Activated CD4-positive, alpha-beta T cell treated with anti-CD3 and anti-CD28 coated beads, Interleukin-2, amount 50 U/mL, for 48 hours (primary cell): ENCODE measurements around the gene CNTNAP5.

ENCODE experiments used
- DNase-seq, 2 experiments: peaks; one replicate each; pipeline ENCODE4 v3.0.0-alpha.2; 2020

CNTNAP5 gene

DNA sequence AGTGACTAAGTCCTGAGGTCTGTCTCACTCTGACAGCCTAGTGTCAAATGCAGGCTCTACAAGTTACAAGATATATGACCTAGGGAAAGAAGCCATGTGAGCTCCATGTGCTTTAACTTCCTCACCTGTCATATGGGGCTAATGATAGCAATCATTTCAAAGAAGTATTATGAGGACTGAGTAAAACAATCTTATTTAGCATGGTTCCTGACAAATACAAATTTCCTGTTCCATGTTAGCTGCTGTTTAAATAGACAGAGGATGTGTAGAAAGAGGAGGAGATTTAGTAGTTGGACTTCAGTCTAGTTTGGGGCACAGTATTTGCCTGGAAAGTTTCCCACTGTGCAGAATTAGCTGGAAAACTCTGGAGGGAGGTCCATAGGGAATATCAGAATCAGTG lies 545.8 kb downstream of the CNTNAP5 start:
- DNase-seq: no peak

DNA sequence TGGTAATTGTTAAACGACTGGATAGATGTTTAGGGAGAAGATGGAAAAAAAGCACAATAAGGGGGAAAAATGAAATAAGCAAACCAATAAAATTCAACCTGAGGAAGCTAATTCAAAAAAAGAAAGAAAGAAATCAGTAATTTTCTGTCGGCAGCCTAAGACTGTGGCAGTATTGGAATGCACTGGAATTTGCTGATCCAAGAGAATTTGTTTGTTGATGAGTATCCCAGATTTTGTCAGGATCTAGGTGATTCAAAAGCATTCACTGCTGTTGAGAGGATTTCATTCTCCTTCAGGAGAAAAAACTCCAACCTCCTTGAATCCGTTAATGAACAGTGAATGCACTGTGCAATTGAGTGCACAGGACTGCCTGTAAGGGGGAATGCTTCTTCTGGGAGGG lies 546.7 kb downstream of the CNTNAP5 start:
- DNase-seq: no peak

DNA sequence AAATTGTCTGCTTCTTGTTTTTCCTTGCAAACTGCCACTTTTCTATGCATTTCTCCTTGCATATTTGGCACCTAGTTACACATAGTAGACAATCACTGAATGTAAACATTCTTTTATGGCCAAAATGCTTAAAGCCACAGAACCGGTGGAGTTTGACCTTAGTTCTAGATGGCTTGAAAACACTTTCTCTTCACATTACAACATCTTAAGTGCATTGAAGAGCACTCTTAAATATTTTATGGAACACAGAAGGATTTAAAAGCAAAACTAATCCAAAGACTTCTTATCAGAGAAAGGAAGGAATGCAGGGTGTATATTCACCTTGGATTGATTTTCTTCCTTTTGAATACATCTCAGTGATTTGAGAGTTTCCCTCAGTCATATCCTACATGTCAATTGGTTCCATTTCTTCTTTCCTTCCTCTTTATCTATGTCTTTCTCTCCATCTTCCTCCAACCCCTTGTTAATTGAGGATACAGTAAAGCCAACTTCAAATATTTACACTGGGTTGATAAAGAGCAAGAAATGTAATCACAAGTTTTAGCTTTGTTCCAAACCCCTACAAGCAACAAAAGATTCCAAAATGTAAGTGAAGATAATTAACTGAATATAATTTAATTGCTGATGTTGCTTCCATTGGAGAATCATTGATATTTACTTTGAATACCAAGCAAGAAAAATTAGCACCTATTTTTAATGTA lies 548.0 kb downstream of the CNTNAP5 start:
- DNase-seq: no peak

DNA sequence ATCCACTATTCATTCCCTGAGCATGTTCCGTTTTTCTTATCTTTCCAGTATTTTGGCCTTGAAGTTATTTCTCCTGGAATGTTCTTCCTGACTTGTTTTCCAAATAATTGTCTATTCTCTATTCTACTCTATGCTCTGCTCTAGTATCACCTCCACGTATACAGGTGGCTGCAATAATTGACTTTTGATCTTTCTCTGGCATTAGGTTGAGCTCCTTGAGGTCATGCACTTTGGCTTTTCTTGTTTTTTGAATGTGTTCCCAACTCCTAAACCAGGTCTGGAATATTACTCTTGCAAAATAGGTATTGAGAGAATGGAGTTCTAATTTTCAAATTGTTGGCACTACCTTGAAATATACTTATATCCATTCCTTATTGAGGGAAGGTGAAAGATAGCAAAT lies 550.4 kb downstream of the CNTNAP5 start:
- no peak for DNase-seq

DNA sequence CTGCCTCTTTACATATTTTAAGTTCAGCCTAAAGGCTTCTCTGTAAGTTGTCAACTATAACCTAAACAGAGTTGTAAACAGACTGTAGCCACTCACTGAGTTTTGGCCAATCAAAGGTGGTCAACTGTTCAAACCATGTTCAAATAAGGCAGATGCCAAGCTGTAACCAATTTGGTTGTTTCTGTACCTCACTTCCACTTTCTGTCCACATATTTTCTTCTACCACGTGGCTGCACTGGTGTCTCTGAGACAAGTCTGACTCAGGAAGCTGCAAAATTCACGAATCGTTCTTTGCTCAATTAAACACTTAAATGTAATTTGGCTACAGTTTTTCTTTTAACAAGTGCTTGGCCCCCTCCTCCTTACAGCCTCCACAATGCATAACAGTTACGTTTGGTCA lies 555.2 kb downstream of the CNTNAP5 start:
- no peak for DNase-seq

DNA sequence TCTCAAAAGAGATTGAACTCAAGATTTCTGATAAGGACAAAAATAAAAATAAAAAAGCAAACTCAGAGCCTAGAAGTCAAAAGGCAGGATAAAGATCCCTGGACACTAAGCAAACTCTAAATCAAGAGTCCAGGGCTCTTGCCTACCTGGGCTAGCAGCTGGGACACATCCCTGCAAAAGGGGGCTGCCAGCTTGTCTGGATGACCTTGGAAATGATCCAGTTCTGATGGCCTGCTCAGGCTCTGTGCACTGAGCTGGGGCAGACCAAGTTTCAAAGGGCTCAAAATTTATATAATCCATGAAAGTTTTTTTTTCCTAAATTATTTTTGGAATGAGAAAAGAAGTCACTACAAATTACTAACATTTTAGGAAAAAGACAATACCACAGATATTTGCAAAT lies 557.3 kb downstream of the CNTNAP5 start:
- no peak for DNase-seq

DNA sequence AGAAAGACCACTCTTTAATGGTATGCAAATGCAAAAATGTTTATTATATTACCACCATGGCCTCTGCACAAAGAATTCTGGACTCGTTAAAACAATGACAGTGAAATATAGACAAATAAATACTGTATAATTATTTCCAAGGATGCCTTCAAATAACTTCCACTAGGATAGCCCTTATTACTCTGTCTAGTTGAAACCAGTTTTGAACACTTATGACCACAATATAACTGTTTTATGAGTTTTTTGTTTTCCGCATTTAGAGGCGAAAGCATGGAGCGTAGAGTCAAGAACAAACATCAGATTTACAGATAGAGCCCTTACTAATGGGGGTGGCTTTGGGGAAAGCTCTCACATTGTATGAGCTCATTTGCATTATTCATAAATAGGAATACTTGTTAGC lies 559.5 kb downstream of the CNTNAP5 start:
- DNase-seq: no peak

DNA sequence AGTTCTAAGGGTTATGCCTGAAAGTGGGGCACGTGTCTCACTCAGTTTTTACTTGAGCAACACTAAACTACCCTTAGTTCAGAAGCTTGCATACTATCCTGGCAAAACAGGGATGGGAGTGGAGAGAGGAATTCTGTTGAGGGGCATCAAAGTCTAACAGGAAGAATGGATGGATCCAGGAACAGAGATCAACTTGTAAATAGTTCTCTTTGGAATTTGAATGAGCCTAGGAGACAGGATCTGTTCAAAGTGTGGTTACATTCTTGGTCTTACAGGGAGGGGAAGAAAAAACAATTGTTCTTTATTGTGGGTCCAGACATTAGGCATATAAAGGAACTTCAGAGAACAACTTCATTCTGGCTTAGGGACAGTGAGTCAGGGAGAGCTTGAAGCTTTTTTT lies 560.2 kb downstream of the CNTNAP5 start:
- DNase-seq: no peak

DNA sequence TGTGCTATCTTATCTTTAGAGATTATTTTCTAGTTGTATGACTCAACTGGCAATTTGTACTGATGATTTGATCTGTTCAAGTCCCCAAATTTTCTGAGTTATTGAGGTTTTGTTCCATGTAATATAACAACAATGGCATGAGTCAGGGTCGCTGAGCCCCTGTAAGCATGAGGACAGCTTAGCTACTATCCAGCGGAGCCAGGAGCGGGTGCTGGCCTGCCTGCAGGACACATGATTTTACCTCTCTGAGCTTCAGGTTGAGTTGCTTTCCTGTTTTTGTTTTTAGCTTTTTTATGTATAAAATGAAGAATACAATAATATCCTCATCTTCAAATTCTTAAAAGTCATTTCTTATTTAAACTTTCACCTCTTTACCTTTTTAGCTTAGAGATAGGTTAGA lies 561.1 kb downstream of the CNTNAP5 start:
- DNase-seq: no peak

DNA sequence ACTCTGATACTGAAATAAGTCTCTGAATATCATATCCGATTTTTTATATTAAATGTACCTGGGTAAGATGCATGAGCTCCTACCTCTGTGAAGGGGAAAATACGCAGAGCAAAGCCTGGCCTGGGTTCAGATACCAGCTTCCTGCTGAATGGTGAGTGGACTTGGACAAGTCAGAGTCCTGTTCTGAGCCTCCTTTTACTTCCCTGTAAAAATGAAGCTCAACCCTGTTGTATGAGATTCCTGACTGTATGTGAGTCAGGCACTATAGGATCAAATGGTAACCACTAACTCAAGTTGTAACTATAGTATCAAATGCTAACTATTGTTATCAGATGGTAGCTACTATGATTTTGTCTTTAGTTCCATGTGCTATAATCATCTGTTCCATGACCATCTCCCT lies 561.7 kb downstream of the CNTNAP5 start:
- DNase-seq: no peak

DNA sequence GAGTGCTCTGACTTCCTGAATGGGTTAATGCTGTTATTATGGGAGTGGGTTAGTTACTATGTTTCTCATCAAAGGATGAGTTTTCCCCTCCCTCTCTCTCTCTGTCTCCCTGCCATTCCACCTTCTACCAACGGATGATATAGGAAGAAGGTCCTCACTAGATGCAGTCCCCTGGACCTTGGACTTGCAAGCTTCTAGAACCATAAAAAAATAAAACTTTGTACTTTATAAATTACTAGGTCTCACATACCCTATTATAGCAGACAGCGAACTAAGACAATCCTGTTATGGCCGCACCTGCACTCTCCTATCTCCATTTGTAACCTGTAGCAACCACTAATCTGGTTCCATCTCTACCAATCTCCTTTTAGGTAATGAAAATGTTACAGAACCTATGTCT lies 564.9 kb downstream of the CNTNAP5 start:
- DNase-seq: no peak

DNA sequence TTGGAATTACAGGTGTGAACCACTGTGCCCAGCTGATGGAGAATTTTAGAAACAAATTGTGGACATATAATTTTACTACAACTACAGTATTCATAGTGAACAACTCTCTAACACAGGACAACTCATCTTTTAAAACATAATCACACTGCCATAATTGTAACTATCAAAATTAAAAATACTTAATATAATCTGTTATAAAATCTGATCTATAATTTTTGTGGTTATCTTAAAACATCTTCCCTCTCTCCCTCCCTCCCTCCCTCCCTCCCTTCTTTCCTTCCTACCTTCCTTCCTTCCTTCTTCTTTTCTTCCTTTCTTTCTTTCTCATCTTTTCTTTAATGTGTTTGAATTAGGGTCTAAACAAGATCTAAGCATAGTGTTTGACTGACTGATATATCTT lies 577.7 kb downstream of the CNTNAP5 start:
- DNase-seq: no peak

DNA sequence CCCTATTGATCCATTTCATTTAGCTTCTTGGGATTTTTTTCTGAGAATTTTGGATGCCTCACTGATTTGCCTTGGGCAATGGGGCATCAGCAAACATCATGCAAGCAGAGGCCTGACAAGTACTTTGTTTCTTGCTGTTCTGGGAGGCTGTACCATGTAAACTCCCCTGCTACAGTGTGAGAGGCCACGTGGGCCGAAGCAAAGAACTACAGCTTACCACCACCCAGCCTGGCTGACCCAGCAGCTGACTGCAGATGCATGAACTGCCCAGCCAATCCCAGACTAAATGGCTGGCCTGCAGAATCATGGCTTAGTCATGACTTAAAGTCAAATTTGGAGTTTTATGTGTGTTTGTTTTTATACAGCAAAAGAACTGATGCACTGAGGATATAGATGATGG lies 579.9 kb downstream of the CNTNAP5 start:
- no peak for DNase-seq

DNA sequence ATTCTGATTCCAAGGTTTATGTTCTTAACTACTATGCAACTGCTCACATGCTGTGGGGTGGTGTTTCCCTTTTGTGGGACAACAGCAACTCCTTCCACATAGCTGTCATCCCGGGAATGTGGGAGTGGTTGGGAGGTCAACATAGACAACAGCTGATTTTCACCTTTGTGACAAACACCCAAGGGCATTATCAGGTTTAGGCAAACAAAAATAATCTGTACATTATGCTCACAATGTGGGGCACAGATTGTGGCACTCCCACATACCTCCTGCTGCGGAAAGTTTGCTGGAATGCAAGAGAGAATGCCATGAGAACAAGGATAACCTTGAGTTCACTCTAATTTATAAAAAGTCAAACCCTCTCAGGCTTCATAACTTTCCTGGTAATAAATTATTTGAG lies 582.6 kb downstream of the CNTNAP5 start:
- no peak for DNase-seq

DNA sequence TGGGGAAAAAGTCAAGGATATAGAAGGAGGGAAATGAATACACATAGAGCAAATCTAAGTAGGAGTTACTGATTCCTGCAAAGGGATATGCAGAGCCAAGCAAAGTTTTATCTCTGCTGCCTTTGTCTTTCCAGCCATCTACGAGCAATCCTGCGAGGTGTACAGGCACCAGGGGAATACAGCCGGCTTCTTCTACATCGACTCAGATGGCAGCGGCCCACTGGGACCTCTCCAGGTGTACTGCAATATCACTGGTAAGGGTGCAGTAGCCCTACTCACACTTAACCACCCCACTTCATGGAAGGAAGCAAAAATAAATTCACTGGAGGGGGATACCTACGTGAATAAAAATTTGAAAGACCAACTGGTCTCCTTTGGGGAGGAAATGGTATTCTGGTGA lies 584.6 kb downstream of the CNTNAP5 start:
- DNase-seq: no peak

DNA sequence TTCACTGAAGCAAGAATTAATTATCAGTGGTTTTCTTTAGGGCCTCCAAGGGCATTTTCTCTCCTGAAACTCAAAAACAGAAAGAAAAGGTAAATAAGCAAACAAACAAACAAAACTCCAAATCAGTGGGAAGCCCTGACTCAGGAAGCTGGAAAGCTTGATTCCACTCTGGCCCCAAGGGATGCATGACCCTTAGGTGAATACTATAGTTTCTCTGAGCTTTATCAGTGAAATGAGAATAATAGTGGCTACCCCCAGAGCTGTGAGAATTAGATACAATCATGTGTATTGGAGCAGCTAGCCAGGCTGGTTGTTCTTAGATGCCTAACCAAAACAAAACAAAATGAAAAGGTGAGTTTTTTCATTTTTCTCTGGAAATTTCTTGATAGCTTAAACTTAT lies 585.1 kb downstream of the CNTNAP5 start:
- no peak for DNase-seq

DNA sequence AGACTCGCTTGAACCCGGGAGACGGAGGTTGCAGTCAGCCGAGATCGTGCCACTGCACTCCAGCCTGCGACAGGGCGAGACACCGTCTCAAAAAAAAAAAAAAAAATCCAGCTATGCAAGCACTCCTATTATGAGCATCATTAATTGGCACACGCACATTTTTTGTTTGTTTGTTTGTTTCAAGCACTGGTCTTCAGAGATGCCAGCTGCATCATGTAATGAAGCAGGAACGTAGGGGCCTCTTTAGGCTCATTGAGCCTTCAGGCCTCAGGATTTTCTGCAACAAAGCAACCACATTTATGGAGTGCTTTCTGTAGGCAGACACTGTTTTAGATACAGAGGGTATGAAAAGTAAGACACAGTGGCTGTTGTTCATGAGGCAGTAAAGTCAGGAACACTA lies 585.8 kb downstream of the CNTNAP5 start:
- DNase-seq: no peak

DNA sequence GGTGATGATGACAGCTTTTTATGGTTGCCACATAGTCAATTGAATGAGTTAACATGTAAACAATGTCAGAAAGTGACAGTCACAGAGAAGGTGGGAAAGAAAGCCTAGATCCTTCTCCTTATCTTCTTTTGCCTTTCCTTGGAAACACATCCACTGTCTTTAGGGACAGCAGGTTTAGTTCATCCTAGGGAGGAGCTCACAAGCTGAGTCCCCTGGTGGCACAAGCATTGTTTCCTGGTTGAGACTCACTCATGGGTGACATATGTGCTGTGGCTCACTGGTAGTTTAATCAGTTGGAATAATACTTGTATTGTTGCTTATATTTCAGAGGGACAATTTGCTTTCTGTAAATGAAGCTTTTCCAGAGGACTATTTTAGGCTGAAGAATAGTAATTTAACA lies 598.5 kb downstream of the CNTNAP5 start:
- no peak for DNase-seq

DNA sequence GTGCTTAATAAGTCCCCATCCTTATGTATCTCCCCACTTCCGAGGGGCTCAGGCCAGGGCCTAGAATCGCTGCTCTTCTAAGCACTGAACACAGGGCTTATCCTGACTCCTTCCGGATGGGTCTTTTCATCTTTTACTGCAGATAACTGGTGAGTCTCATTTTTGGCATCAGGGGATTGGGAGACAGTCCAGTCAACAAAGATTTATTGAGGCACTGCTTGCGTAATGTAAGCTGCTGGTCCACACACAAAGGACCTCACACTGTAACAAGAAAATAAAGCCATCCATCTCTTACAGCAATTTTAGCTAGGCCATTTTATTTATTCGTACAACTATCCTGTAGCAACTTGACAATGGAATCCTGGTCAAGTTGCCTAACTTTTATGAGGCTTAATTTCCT lies 600.5 kb downstream of the CNTNAP5 start:
- DNase-seq: no peak

DNA sequence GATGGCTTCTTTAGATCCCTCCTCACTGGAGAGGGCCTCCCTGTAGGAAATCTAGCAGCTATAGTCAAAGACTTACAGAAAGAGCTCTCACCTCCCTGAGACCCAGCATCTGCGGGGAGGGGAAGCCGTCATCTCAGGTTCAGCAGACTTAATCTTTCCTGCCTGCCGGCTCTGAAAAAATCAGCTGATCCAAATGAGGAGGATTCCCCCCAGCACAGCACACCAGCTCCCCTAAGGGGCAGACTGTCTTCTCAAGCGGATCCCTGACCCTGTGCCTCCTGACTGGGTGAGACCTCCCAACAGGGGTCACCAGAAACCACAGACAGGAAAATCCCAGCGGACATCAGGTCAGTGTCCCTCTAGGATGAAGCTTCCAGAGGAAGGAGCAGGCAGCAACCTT lies 601.9 kb downstream of the CNTNAP5 start:
- no peak for DNase-seq

DNA sequence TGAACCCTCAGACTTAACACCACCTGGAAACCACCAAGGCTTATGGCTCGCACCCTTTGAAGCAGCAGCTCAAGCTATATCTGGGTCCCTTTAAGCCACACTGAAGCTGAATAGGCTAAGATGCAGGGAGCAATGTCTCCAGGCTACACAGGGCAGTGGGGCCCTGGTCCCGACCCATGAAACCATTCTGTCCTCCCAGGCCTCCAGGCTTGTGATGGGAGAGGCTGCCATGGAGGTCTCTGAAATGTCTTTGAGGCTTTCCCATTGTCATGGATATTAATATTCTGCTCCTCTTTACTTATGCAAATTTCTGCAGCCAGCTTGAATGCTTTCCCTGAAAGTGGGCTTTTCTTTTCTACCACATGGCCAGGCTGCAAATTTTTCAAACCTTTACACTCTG lies 608.7 kb downstream of the CNTNAP5 start:
- DNase-seq: no peak

DNA sequence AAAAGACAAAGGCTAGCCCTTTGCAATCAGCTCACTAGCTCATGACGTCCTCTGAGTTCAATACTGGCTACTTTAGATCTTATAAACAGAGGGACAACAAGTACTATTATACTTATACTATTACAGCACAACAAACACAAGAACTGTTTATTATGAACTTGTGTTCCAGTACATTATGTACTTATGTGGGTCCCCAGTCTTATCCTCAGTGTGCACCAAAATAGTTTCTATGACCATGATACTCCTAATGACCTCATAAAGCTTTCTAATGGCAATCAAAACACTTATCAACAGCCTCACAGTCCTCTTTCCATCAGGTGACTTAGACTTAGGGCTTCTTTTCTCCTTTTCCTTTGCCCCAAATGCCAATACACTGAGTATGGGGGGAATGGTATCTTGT lies 614.4 kb downstream of the CNTNAP5 start:
- no peak for DNase-seq

DNA sequence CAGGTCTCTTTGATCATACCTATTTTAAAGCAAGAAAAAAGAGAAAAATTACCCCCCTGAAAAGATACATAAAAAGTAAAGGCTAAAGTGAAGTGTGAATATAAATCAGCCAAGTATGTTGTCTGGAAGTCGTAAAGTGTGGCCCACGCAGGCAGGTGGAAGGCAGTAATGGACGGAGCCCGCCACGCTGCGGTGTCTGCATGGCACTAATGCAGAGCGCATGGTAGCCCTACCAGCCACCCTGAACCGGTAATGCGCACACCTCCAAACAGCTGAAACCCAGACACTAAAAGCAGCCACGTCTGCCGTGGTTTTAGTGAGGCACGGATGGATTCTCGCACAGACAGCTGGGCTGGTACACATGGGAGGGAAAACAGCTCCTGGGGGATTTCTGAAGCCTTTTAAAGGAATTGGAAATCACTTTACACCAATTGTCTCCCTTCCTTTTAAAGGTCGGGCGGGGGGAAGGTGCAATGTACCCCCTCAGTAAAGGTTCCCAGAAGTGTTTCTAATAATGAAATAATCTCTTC lies 615.2 kb downstream of the CNTNAP5 start:
- DNase-seq: no peak

DNA sequence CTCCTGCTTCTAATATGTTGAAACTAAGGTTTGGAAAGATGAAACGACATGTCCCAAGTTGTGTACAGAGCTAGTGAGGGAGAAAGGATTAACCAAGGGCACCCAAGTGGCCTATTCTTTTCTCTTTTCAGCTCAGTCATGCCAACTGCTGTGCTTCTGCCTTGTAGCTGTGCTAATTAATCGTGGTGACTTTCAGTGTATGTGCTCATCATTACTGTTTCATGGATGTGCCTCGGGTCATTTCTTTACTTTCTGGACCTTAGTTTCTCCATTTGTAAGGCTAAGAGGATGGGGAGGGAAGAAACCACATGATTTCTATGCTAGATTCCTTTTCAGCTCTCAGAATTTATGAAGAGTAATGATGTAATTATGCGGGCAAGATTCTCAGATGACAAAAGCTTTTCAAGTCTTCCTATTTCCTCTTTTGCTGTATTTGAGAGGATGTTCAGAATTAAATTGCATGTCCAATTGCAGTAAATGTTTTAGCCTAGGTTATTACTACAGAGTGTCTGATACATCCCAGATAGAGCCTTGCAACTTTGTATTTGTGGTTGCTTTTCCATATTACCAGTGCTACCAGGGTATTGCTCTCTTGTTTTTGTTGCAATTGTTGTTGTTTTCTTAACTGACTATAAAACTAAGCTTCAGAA lies 621.2 kb downstream of the CNTNAP5 start:
- DNase-seq: no peak

DNA sequence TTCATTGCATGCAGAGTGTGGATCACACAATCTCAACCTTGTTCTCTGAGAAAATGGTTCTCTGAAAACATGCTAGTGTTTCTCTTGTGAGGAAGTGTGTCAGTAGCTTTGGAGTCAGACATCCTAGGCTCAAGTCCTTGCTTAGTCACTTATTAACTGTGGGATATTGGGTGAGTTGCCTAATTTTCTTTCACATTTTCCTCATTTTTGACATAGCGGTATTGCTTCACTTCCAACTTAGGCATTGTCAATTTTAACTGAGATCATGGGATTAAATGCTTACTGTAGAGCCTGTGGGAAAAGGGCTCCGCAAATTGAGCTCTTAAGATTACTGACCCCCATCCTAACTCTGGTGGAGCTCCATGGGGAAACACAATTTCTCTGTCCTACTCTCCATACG lies 622.2 kb downstream of the CNTNAP5 start:
- DNase-seq: no peak
